DMS 273 (cell line): ENCODE data around the gene SUSD6.
A peak's percentile ranks its signal among the peaks of the same experiment; 100 is the strongest.
"Not testable (repeated sequence)": the region's sequence is repeated elsewhere in the genome, so short reads cannot be mapped to it uniquely, and the experiment has no call there.

Source experiments
- DNase-seq: peaks from one replicate; lab custom pipeline; 2025; ENCODE audit not compliant: unreplicated experiment; lab: John Stamatoyannopoulos, UW

SUSD6 gene

DNA sequence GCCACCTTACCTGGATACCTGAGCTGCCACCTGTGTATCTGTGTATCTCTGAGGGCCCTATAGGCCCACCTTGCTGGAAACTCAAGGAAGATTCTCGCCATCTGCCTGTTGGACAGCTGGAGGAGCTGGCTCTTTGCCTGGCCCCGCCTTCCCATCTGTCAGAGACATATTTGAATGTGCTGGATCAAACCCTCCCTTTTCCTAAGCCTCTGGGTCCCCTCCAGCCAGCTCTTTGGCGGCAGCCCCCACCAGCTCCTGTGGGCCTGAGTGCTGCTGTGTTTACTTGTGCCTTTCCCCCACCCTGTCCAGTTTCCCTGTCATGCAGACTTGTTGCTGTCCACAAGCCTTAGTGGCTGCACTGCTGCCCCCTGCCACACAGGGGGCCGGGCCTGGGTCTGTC lies 99.7 kb downstream of the SUSD6 start:
- DNase-seq = peak; percentile 97

- DNase-seq = peak; percentile 90
These were observed 100.1 kb downstream of the SUSD6 start for GRCh38 chr14:69711477-69711876.

- peak; percentile 90 for DNase-seq
These were observed 100.6 kb downstream of the SUSD6 start for GRCh38 chr14:69711881-69712560.

- DNase-seq = peak; percentile 73
These were observed 101.2 kb downstream of the SUSD6 start for GRCh38 chr14:69712599-69713088.

GRCh38 chr14:69713209-69713781 lies 101.9 kb downstream of the SUSD6 start:
- DNase-seq = peak; percentile 83

- DNase-seq = peak; percentile 71
These were observed 102.7 kb downstream of the SUSD6 start for GRCh38 chr14:69713993-69714679.

GRCh38 chr14:69715725-69716477 lies 104.5 kb downstream of the SUSD6 start:
- DNase-seq = peak; percentile 96

DNA sequence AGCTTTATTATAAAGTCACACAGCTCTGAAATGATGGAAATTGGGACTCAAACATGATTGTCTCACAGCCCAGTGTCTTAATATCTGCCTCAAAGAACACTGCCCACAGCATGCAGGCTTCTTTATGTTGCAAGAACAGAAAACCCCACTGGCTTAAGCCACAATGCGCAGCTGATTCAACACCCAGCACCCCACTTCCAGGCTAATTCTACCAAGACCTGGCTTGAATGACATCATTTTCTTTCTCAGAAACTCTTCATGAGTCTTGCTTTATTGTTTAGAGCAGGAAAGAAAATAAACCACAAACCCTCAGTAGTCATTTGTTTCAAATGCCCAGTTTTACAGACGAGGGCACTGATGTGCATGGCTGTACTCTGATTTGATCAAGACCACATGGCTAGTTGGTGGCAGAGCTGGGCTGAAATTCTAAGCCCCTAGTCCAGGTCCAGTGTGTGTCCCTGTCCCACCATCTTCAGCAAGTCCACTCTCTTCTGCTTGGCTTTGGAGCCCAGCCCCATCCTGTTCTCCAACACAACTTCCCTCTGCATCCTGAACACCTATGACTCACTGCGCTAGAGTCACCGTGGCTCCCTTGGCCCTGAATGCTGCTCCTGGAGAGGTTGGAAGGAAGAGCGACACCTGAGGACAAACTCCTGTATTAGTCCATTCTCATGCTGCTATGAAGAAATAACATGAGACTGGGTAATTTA lies 105.2 kb downstream of the SUSD6 start:
- no peak for DNase-seq

GRCh38 chr14:69718614-69719013 lies 107.2 kb downstream of the SUSD6 start:
- DNase-seq = not testable (repeated sequence)

DNA sequence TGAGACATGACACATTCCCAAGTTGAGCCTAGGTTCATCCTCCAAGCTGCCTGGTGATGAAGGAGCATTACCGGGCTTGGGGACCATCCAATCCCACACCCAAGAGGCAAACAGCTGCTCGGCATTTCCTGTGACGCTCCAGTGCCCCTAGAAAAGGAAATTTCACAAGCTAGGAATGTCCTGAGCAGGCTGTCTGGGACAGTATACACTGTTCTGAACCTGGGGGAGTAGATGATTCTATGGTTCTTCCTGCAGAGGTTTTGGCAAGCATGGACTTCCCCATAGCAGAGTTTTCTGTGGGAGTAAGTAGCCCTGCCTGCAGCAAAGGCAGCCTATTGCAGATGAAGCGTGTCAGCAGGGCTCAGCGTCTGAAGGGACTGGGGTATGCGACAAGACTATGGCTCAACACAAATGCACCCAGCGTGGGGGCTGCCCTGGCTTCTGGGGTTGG lies 108.1 kb downstream of the SUSD6 start:
- DNase-seq = peak; percentile 42

GRCh38 chr14:69720912-69721311 lies 109.5 kb downstream of the SUSD6 start:
- no peak for DNase-seq

DNA sequence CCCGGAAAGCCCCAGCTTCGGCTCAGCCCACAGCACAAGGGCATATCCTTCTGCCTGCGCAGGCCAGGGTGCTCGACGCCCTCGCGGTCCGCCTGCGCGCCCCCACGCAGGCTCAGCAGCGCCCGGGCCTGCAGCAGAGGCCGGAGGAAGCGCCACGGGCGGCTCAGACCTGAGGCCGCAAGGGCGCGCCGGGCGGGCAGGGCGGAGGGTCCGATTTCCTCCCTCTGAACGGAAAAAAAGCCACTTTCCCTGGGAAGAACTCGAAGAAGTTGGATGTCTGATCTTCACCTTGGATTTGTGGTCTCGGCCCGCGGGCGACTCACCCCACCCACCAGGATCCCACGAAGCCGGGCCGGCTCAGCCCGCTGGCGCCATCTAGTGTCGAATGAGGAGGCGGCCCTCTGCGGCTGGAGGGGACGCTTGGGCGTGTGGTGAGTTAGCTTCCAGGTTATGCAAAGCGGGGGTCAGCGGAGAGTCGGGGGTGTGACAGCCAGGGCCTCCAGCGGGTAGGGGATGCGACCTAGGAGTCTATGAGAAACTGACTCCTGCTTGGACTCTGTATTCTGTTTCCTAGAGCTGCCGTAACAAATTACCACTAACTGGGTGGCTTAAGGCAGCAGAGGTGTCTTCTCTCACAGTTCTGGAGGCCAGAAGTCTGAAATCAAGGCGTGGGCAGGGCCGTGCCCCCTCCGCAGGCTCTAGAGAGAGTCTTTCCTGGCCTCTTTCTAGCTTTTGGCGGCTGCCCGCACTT lies 115.5 kb downstream of the SUSD6 start:
- DNase-seq = peak; percentile 90

GRCh38 chr14:69727860-69728259 lies 116.5 kb downstream of the SUSD6 start:
- DNase-seq = peak; percentile 21

DNA sequence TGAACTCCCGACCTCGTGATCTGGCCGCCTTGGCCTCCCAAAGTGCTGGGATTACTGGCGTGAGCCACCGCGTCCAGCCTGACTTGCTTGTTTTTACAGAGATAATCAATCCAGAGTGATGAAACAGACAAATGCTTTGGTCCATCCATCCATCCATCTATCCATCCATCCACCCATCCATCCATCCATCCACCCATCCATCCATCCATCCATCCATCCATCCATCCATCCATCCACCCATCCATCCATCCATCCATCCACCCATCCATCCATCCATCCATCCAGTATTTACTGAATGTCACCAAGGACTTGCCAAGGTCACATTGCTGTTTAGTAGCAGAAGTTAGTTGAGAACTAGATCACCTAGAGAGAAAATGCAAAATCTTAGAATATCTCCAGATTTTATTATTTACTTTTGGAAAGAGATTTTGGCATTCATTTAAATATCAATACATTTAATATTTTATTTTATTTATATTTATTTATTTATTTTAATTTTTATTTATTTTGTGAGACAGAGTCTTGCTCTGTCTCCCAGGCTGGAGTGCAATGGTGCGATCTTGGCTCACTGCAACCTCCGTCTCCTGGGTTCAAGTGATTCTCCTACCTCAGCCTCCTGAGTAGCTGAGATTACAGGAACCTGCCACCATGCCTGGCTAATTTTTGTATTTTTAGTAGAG lies 120.7 kb downstream of the SUSD6 start:
- not testable (repeated sequence) for DNase-seq

DNA sequence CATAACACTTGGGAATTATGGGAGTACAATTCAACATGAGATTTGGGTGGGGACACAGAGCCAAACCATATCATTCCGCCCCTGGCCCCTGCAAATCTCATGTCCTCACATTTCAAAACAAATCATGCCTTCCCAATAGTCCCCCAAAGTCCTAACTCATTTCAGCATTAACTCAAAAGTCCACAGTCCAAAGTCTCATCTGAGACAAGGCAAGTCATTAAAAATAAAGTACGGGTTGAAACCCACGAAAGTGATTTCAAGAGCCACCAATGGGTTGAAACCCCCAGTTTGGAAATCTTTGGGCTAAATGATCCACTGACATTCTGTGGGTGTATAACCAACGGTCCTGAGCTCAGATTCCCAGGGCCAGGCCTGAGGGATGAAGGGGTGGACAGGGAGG lies 125.0 kb downstream of the SUSD6 start:
- DNase-seq = not testable (repeated sequence)

DNA sequence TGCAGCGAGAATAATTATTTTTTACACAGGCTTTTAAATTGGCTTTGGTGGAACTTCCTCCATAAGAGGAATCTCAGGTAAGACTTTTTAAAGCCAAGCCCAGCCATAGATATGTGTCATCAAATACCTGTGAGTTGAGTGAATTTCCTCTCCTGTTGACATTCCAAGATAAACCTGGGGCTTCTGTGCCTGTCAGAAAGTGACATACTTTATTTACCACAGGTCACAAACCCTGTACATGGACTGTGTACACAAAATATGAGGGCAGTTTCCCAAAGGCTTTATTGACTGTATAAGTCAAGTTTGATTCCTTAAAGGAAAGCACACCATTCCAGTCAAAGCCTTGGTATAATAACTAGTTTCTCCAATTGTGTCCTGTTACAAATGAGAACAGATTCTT lies 129.7 kb downstream of the SUSD6 start:
- no peak for DNase-seq

- DNase-seq = no peak
These were observed 138.6 kb downstream of the SUSD6 start for GRCh38 chr14:69749956-69750355.

GRCh38 chr14:69750495-69750894 lies 139.1 kb downstream of the SUSD6 start:
- no peak for DNase-seq

- DNase-seq = no peak
These were observed 141.4 kb downstream of the SUSD6 start for GRCh38 chr14:69752773-69753172.
